Right lobe of liver (tissue), 6 donors: ENCODE measurements around the gene DUSP22. TPM values are rescaled to one million over a fixed set of nuclear protein-coding genes. Genes with fewer than 3 reads are reported as not detected.
A peak's percentile ranks its signal among the peaks of the same experiment; 100 is the strongest.

Source experiments
- ATAC-seq, 4 donors: fragments of 200-7000 bp; cut with Tn5 transposase; one replicate each; pipeline ENCODE4 v1.9.1; 2020; ENCODE audit warnings: mild to moderate bottlenecking in 4 of 4, moderate library complexity in 4 of 4
- DNase-seq, 3 donors: peaks; one replicate each; pipeline ENCODE4 v3.0.0-alpha.2; 2020
- H3K27ac ChIP-seq, 3 donors: fragments of 200-600 bp; one replicate each; pipeline ENCODE4 v1.8.0; 2022
- H3K27me3 ChIP-seq, 2 donors: fragments of 200-600 bp; one replicate each; pipeline ENCODE4 v1.8.0; 2022
- H3K36me3 ChIP-seq, 4 donors: fragments of 200-600 bp; sonication (generic) in 1 of 4; one replicate each; pipeline versions ENCODE4 v1.5.1 to v1.8.0; 2017 to 2022; ENCODE audit warnings: control low read depth in 1 of 4
- H3K4me1 ChIP-seq, 4 donors: fragments of 200-600 bp; sonication (generic) in 1 of 4; one replicate each; pipeline versions ENCODE4 v1.5.1 to v1.8.0; 2017 to 2022; ENCODE audit warnings: control low read depth in 1 of 4
- H3K4me3 ChIP-seq, 3 donors: fragments of 200-600 bp; one replicate each; pipeline ENCODE4 v1.8.0; 2022
- H3K9me3 ChIP-seq, 4 donors: fragments of 200-600 bp; sonication (generic) in 1 of 4; one replicate each; pipeline versions ENCODE4 v1.5.1 to v1.8.0; 2017 to 2022; ENCODE audit warnings: control low read depth in 1 of 4
- CTCF ChIP-seq, 4 donors: fragments of 200-600 bp in 3 of 4; fragments of 450-650 bp in 1 of 4; IDR thresholded peaks; one replicate each; pipeline versions ENCODE4 v1.5.1 to v1.8.0; 2016 to 2022; ENCODE audit warnings: antibody characterized with exemption in 4 of 4, mild to moderate bottlenecking in 2 of 4
- POLR2A ChIP-seq: fragments of 450-650 bp; IDR thresholded peaks from one replicate; pipeline ENCODE4 v1.6.1; 2017; ENCODE audit warnings: antibody characterized with exemption, mild to moderate bottlenecking
- WGBS: methylation state at CpG from one replicate; pipeline ENCODE4 v1.1.6; 2018; ENCODE audit warnings: low coverage, low lambda C conversion rate; ENCODE audit not compliant: insufficient coverage; ENCODE audit errors: missing lambda C conversion rate; 5-methylcytosine and 5-hydroxymethylcytosine counted together
- intact Hi-C, 2 donors: fragments of 100-400 bp; cut with DNase I; formaldehyde crosslinking; loops; one replicate each; pipeline versions ENCODE4 v1.11.2 to v1.14.1; 2022
- total RNA-seq, 6 experiments: library from RNA; depleted of rRNA in 2 of 6; stranded (reverse); fragments of >200 nt in 2 of 6; fragmentation: NEBNext Ultra II Directional in 3 of 6; extraction: Animal tissue kit (Norgen Biotek cat#: 25700) in 3 of 6; gene quantifications; one replicate each; pipeline versions ENCODE4 v1.1.0 to v1.2.4, GENCODE V29; 2016 to 2023
- donor health status: DM: no; HTN: yes; CAD: no.
- donor health status: DM: no; HTN: no; CAD: no.
- donor health status: DM: no; HTN: no; CAD: no.
- donor health status: DM: no; HTN: yes; CAD: no.
- donor health status: DM: no; HTN: yes; CAD: no.

Gene DUSP22
- total RNA-seq, 6 experiments from 2014 or later = 20.6 to 24.8 (median 21.3) TPM

GRCh38 chr6:330948-331347 is 38.7 kb downstream of the DUSP22 start:
- ATAC-seq = no peak
- H3K27ac ChIP-seq = no peak overlapping the region

GRCh38 chr6:331622-332521 is 39.6 kb downstream of the DUSP22 start:
- WGBS = 58% methylated on average over 13 of the region's 13 CpGs
- TF ChIP-seq POLR2A = no peak
- no peak for TF ChIP-seq CTCF (IDR thresholded peaks at IDR 0.05)
- Histone ChIP-seq H3K27me3 (no peaks in the 10 kb centered on the region), H3K27ac (no peak overlapping the region), H3K36me3 (peaks cover 0 to 3% (median 0%) of the 10 kb centered on the region in 4 donors), H3K9me3 (no peaks in the 10 kb centered on the region), H3K4me1 (peaks cover 0 to 14% (median 0%) of the 10 kb centered on the region in 4 donors), H3K4me3 (no peak overlapping the region)
- no peak for DNase-seq
- ATAC-seq = peak in 1 of 4 donors; percentile 39
- intact Hi-C loops = no loop called here

More at GRCh38 chr6:330948-331347, 38.7 kb downstream of the DUSP22 start:
- intact Hi-C loops = no loop called here
- Histone ChIP-seq H3K4me3 (no peak overlapping the region), H3K9me3 (no peaks in the 10 kb centered on the region), H3K27me3 (no peaks in the 10 kb centered on the region), H3K36me3 (peaks cover 0 to 4% (median 0%) of the 10 kb centered on the region in 4 donors), H3K4me1 (peaks cover 0 to 14% (median 0%) of the 10 kb centered on the region in 4 donors)
- DNase-seq = no peak
- TF ChIP-seq CTCF (IDR thresholded peaks at IDR 0.05) = no peak
- no peak for TF ChIP-seq POLR2A
- WGBS = 71% methylated on average over 8 of the region's 8 CpGs

- 63% methylated on average over 7 of the region's 7 CpGs for WGBS
Observed at GRCh38 chr6:332671-333070, 40.4 kb downstream of the DUSP22 start.

GRCh38 chr6:333379-334002 is 41.2 kb downstream of the DUSP22 start:
- 74% methylated on average over 12 of the region's 13 CpGs for WGBS
- H3K36me3 ChIP-seq = no peaks in the 10 kb centered on the region
- intact Hi-C loops = no loop called here
- H3K27ac ChIP-seq = no peak overlapping the region
- no peak overlapping the region for H3K4me3 ChIP-seq
- DNase-seq (no peak), ATAC-seq (no peak)
- TF ChIP-seq CTCF (IDR thresholded peaks at IDR 0.05) = no peak
- no peak for TF ChIP-seq POLR2A
- H3K4me1 ChIP-seq = peaks cover 0 to 21% (median 2%) of the 10 kb centered on the region in 4 donors
- H3K27me3 ChIP-seq = no peaks in the 10 kb centered on the region
- H3K9me3 ChIP-seq = no peaks in the 10 kb centered on the region

More at GRCh38 chr6:332671-333070, 40.4 kb downstream of the DUSP22 start:
- no peak for DNase-seq
- no peaks in the 10 kb centered on the region for H3K36me3 ChIP-seq
- H3K4me1 ChIP-seq = peaks cover 0 to 14% (median 0%) of the 10 kb centered on the region in 4 donors
- no peak overlapping the region for H3K27ac ChIP-seq
- no peak overlapping the region for H3K4me3 ChIP-seq
- no peaks in the 10 kb centered on the region for H3K9me3 ChIP-seq
- TF ChIP-seq POLR2A (no peak), CTCF (IDR thresholded peaks at IDR 0.05) (no peak)
- intact Hi-C loops = no loop called here
- no peak for ATAC-seq
- H3K27me3 ChIP-seq = no peaks in the 10 kb centered on the region
